Natural killer cell treated with Interleukin-12 subunit alpha and Interleukin-12 subunit beta and Interleukin-15 and Interleukin-18, amount 100 ng/mL, for 72 hours (primary cell): ENCODE data around the gene ADAMTS2. TPM values are rescaled to one million over a fixed set of nuclear protein-coding genes. Genes with fewer than 3 reads are reported as not detected.

Experiments used
- ATAC-seq, 2 donors: fragments of 150-1000 bp; cut with Tn5 transposase in 1 of 2; sonication (Bioruptor Pico), chemical (Tn5 transposase) in 1 of 2; 2 replicates each; pipeline ENCODE4 v1.10.0; 2021
- DNase-seq: peaks from one replicate; pipeline ENCODE4 v3.0.0; 2022; ENCODE audit warnings: low spot score
- H3K27ac Mint-ChIP-seq, 2 donors: 1 replicate in 1 of 2; 2 replicates in 1 of 2; pipeline ENCODE4 v1.8.0; 2022; ENCODE audit warnings: mixed read lengths in 2 of 2, mild to moderate bottlenecking in 1 of 2, moderate library complexity in 1 of 2
- H3K27me3 Mint-ChIP-seq, 2 donors: 1 replicate in 1 of 2; 2 replicates in 1 of 2; pipeline ENCODE4 v1.8.0; 2022; ENCODE audit warnings: mixed read lengths in 2 of 2
- H3K36me3 Mint-ChIP-seq: one replicate; pipeline ENCODE4 v1.8.0; 2022; ENCODE audit warnings: mixed read lengths
- H3K4me1 Mint-ChIP-seq, 2 donors: 1 replicate in 1 of 2; 2 replicates in 1 of 2; pipeline ENCODE4 v1.8.0; 2022; ENCODE audit warnings: low read depth in 2 of 2, mixed read lengths in 2 of 2, mild to moderate bottlenecking in 1 of 2
- H3K4me3 Mint-ChIP-seq: one replicate; pipeline ENCODE4 v1.8.0; 2022; ENCODE audit warnings: mixed read lengths
- H3K9me3 Mint-ChIP-seq: 2 replicates; pipeline ENCODE4 v1.8.0; 2022; ENCODE audit warnings: mixed read lengths
- total RNA-seq, 2 donors: library from RNA; stranded (reverse); gene quantifications; one replicate each; pipeline ENCODE4 v1.2.3, GENCODE V29; 2022

Gene ADAMTS2
- total RNA-seq, 2 donors from 2014 or later, result not detected

DNA sequence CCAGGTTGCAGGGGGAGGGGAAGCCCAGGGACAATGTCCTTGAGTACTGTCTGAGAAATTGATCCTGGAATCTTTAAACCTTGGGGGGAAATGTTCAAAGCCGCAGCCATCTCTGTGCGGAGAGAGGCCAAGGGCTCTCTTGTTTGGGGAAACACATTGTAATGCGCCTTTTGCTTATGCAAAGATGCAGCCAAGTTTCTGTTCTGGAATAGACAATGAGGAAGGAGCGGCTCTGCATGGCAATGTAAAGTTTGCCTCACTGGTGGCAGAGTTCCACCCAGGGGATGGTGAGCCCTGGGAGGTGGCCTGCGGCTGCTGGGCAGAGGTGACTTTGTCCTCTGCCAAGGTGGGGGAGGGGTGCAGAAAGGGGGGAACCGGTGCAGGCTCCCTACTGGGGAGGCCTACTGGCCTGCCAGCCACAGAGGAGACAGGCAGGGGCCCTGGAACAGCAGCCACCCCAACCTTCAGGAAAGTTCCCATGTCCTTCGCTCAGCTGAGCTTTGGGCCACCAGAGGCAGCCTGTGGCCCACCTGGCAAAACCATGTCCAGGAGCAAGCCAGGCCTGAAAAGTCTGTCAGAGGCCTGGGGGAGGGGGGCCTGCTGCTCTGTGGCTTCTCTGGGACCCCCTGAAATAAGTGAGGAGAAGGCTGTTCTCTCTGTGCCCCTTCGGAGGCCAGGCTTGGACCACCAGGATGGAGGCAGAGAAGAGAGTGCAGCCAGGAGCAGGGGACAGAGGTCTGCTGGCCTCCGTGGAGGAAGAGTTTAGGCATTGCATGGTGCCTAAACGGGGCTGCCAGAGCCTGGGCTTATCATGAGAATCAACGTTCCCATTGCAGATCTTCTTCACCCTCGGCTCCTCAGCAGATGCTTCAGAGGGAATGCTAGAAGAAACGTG lies 157.3 kb downstream of the ADAMTS2 start:
- Mint-ChIP-seq H3K27ac (no peak overlapping the region), H3K4me3 (no peak overlapping the region), H3K27me3 (peaks cover 0 to 5% of the 10 kb centered on the region in 2 donors), H3K9me3 (no peaks in the 10 kb centered on the region), H3K36me3 (no peaks in the 10 kb centered on the region), H3K4me1 (no peaks in the 10 kb centered on the region)
- DNase-seq (no peak), ATAC-seq (no peak)

- Mint-ChIP-seq H3K27me3 (peaks cover 0 to 5% of the 10 kb centered on the region in 2 donors), H3K4me1 (peaks cover 0 to under 1% of the 10 kb centered on the region in 2 donors), H3K27ac (no peak overlapping the region), H3K9me3 (no peaks in the 10 kb centered on the region), H3K4me3 (no peak overlapping the region), H3K36me3 (no peaks in the 10 kb centered on the region)
- ATAC-seq (no peak), DNase-seq (no peak)
Observed at GRCh38 chr5:179187229-179187678, 158.0 kb downstream of the ADAMTS2 start.

DNA sequence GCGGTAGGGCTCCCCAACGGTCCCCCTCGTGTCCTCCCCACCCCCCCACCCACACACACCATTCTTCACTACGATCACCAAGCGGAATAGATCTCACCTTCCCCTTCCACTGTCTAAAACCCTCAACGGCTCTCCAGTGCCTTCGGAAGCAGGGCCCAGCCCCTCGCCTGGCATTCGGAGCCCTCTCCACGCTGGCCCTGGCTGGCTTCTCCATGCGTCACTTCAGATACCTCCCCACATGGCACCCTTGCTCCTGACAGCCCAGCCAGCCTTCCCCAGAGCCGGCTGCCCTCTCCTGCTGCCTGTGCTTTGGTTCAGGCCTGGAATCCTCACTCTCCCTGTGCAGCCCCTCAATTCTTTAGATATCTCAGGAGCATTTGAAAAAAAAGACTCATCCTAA lies 158.5 kb downstream of the ADAMTS2 start:
- no peak overlapping the region for H3K27ac Mint-ChIP-seq
- H3K36me3 Mint-ChIP-seq, result no peaks in the 10 kb centered on the region
- H3K9me3 Mint-ChIP-seq, result no peaks in the 10 kb centered on the region
- peaks cover 0 to 10% of the 10 kb centered on the region in 2 donors for H3K27me3 Mint-ChIP-seq
- H3K4me1 Mint-ChIP-seq, result peaks cover 0 to 5% of the 10 kb centered on the region in 2 donors
- DNase-seq (no peak), ATAC-seq (no peak)
- no peak overlapping the region for H3K4me3 Mint-ChIP-seq

GRCh38 chr5:179185941-179186411 lies 159.3 kb downstream of the ADAMTS2 start:
- peaks cover 0 to 5% of the 10 kb centered on the region in 2 donors for H3K4me1 Mint-ChIP-seq
- no peak for ATAC-seq
- DNase-seq, result no peak
- no peak overlapping the region for H3K4me3 Mint-ChIP-seq
- H3K36me3 Mint-ChIP-seq, result no peaks in the 10 kb centered on the region
- H3K27ac Mint-ChIP-seq, result no peak overlapping the region
- H3K27me3 Mint-ChIP-seq, result peaks cover 0 to 13% of the 10 kb centered on the region in 2 donors
- no peaks in the 10 kb centered on the region for H3K9me3 Mint-ChIP-seq

DNA sequence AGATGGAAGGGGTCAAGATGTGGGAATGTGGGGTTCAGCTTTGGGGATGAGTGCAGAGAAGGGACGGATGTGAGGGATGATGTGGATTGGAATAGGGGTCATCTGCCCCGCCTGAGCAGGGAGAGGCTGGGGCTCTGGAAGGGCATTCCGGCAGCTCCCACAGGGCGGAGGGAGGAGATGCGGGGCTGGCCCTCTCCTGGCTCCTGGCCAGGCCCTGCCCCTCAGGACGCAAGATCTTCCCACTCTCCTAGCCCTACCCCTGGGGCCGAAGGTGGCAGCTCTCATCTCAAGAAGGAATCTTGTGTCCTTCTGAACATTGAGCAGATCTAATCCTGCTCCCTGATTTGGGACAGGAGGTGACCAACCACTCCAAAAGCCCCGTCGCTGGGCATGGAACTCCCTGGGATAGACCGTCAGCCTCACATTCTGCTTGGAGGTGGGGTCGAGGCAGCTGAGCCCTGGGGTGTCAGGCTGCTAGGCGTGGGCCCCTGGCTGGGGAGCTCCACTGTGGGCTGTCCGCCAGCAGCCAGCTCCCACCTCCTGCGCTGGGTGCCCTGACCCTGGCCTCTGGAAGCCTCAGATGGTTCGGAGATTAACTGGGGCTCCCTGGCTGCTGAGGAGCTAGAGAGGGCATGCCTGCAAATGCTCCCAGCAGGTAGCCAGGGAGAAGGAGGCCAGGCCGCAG lies 159.9 kb downstream of the ADAMTS2 start:
- peaks cover 0 to 5% of the 10 kb centered on the region in 2 donors for H3K4me1 Mint-ChIP-seq
- DNase-seq, result no peak

GRCh38 chr5:179184521-179185050 lies 160.7 kb downstream of the ADAMTS2 start:
- no peak for DNase-seq
- Mint-ChIP-seq H3K36me3 (no peaks in the 10 kb centered on the region), H3K27me3 (peaks cover 0 to 15% of the 10 kb centered on the region in 2 donors), H3K4me3 (no peak overlapping the region), H3K27ac (no peak overlapping the region), H3K9me3 (no peaks in the 10 kb centered on the region), H3K4me1 (peaks cover 0 to 5% of the 10 kb centered on the region in 2 donors)
- ATAC-seq, result no peak

More for the DNA sequence above, 159.9 kb downstream of the ADAMTS2 start:
- H3K36me3 Mint-ChIP-seq, result no peaks in the 10 kb centered on the region
- H3K27ac Mint-ChIP-seq, result no peak overlapping the region
- H3K4me3 Mint-ChIP-seq, result no peak overlapping the region
- peaks cover 0 to 15% of the 10 kb centered on the region in 2 donors for H3K27me3 Mint-ChIP-seq
- H3K9me3 Mint-ChIP-seq, result no peaks in the 10 kb centered on the region
- no peak for ATAC-seq

DNA sequence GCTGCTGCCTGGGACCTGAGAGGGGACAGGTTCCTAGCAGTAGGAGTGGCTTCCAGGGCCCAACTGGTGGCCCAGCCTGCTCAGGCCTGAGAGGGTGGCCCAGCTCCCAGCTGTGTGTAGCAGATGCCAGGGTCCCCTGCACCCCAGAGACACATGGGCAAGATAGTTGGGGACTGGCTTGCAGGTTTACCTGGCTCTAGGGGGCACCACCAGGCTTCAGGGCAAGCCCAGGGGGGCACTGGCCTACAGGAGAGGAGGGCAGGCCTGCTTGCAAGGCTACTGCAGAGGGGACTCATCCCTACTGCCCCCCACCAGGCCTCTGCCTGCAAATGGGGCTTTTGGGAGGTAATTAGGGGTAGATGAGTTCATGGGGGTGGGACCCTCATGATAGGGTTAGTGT lies 161.8 kb downstream of the ADAMTS2 start:
- DNase-seq, result no peak
- Mint-ChIP-seq H3K27ac (no peak overlapping the region), H3K9me3 (no peaks in the 10 kb centered on the region), H3K36me3 (no peaks in the 10 kb centered on the region), H3K4me1 (peaks cover 0 to 5% of the 10 kb centered on the region in 2 donors), H3K4me3 (no peak overlapping the region), H3K27me3 (peaks cover 4 to 17% of the 10 kb centered on the region in 2 donors)
- no peak for ATAC-seq

DNA sequence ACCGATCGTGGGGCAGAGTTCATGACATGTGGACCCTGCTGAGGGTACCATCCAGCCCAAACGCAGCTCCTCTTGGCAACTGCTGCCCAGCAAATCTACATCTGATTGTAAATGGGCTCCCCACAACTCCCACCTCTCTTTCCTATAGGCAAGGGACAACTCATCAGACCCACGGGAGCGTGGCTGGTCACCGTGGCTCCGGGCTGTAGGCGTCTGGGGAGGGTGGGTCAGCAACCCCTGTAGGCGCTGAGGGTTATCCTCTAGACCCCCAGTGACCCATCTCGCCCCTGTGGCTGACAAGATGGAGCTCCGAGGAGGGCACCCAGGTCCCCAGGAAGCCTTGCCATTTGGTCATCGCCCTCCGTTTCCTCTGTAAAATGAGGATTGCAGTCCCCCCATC lies 162.7 kb downstream of the ADAMTS2 start:
- ATAC-seq (no peak), DNase-seq (no peak)
- no peak overlapping the region for H3K4me3 Mint-ChIP-seq
- H3K9me3 Mint-ChIP-seq, result no peaks in the 10 kb centered on the region
- H3K4me1 Mint-ChIP-seq, result peaks cover 0 to 5% of the 10 kb centered on the region in 2 donors
- no peaks in the 10 kb centered on the region for H3K36me3 Mint-ChIP-seq
- H3K27me3 Mint-ChIP-seq, result peaks cover 7 to 19% of the 10 kb centered on the region in 2 donors
- H3K27ac Mint-ChIP-seq, result no peak overlapping the region

DNA sequence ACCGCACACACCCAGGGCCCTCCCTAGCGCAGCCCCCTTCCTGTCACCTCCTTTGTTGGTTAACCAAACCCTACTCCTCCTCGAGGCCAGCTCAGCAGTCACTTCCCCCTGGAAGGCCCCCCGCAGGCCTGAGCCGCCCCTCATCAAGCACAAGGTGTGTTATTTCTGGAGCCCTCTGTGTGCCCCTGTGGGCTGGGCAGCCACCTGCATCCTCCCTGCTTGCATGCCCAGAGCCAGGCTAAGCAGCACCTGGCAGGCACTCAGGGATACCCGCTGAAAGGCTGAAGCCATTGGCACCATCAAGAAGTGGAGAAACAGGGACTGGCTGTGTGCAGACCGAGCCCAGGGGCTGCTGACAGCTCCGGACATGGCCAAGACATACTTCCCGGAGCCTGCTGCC lies 163.3 kb downstream of the ADAMTS2 start:
- H3K9me3 Mint-ChIP-seq, result no peaks in the 10 kb centered on the region
- ATAC-seq (no peak), DNase-seq (no peak)
- no peak overlapping the region for H3K27ac Mint-ChIP-seq
- no peak overlapping the region for H3K4me3 Mint-ChIP-seq
- H3K4me1 Mint-ChIP-seq, result peaks cover 0 to 5% of the 10 kb centered on the region in 2 donors
- H3K36me3 Mint-ChIP-seq, result no peaks in the 10 kb centered on the region
- peaks cover 11 to 19% of the 10 kb centered on the region in 2 donors for H3K27me3 Mint-ChIP-seq

- no peaks in the 10 kb centered on the region for H3K36me3 Mint-ChIP-seq
- H3K27me3 Mint-ChIP-seq, result peaks cover 20 to 26% of the 10 kb centered on the region in 2 donors
- peaks cover 0 to 5% of the 10 kb centered on the region in 2 donors for H3K4me1 Mint-ChIP-seq
- H3K4me3 Mint-ChIP-seq, result no peak overlapping the region
- ATAC-seq, result no peak
- no peak overlapping the region for H3K27ac Mint-ChIP-seq
- no peaks in the 10 kb centered on the region for H3K9me3 Mint-ChIP-seq
- no peak for DNase-seq
Observed at GRCh38 chr5:179180921-179181645, 164.2 kb downstream of the ADAMTS2 start.

- H3K27ac Mint-ChIP-seq, result no peak overlapping the region
- no peak overlapping the region for H3K4me3 Mint-ChIP-seq
- DNase-seq (no peak), ATAC-seq (no peak)
- peaks cover 0 to 5% of the 10 kb centered on the region in 2 donors for H3K4me1 Mint-ChIP-seq
- H3K9me3 Mint-ChIP-seq, result no peaks in the 10 kb centered on the region
- no peaks in the 10 kb centered on the region for H3K36me3 Mint-ChIP-seq
- H3K27me3 Mint-ChIP-seq, result peaks cover 26 to 28% of the 10 kb centered on the region in 2 donors
Observed at GRCh38 chr5:179180061-179180610, 165.1 kb downstream of the ADAMTS2 start.

DNA sequence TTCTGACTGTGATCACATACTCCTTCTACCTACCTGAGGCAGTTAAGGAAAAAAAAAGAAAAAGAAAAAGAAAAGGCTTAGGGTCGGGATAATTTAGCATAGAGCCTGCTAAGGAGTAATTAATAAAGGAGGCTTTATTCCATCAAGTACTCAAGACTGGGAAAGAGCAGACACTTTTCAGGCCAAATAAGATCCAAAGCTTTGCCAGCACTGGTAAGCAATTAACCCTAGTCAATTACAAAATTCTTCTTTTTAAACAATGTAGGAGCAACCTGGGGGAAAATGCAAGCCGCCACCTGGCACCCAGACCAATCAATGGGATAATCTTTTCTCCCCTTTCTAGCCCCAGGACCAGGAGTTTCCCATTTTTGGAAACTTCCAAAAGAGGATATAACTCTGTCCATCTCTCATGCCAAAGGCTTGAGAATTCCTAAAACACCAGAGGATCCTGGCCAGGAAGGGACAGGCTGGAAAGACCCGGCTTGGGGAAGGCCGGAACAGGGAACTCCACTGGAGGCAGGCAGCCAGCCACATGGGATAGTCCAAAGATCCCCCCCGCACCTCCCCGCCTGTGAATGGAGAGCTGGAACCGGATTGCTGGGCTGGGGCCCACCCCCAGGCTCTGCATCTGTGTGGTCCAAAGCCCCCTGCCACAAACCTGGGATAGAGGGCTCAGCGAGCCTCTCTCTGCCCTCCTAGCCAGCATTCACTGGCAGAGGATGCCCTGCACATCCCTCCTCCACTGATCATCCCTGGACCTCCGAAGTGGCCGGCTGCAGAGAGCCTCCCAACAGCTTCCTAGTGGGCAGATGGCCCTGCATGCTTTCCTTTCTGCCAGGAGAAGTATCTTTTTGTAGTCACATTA lies 167.3 kb downstream of the ADAMTS2 start:
- Mint-ChIP-seq H3K27me3 (peaks cover 22 to 29% of the 10 kb centered on the region in 2 donors), H3K4me1 (peaks cover 0 to 5% of the 10 kb centered on the region in 2 donors), H3K27ac (no peak overlapping the region), H3K9me3 (no peaks in the 10 kb centered on the region), H3K4me3 (no peak overlapping the region), H3K36me3 (no peaks in the 10 kb centered on the region)
- DNase-seq (no peak), ATAC-seq (no peak)
